Fibroblast of lung (primary cell): ENCODE results near the gene SPIB.

Experiments
- EZH2 ChIP-seq: IDR thresholded peaks from 2 replicates; pipeline ENCODE4 v1.5.1; 2012; ENCODE audit warnings: low read length, control low read depth, mild to moderate bottlenecking; ENCODE audit errors: missing control alignments
- TF ChIP-seq, protein P1 (sequence below), 2 donors: IDR thresholded peaks in 1 of 2; conservative IDR thresholded peaks in 1 of 2; 1 replicate in 1 of 2; 2 replicates in 1 of 2; pipeline ENCODE4 v1.5.1; 2011 to 2012; ENCODE audit warnings: low read length in 2 of 2, control low read depth in 1 of 2, inconsistent platforms in 1 of 2, low read depth in 1 of 2, mild to moderate bottlenecking in 1 of 2

DNA sequence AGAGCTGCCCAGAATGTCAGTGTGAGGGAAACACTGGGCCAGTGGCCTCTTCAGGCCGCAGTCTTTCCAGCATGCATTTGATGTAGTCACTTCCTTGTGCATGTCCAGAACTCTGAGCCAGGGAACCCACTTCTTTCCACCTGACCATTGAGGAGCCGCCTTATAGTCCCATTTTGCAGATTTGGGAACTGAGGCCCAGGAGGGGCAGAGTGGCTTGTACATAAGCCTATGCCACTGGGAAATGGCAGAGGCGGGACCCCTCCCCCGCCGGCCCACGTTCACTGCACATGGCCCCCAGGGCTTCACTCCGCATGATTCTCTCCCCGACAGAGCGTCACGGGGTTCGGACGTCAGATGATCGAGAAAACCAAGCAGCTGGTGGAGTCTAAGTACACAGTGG lies 5.6 kb upstream of the SPIB start:
- TF ChIP-seq, protein P1, sequence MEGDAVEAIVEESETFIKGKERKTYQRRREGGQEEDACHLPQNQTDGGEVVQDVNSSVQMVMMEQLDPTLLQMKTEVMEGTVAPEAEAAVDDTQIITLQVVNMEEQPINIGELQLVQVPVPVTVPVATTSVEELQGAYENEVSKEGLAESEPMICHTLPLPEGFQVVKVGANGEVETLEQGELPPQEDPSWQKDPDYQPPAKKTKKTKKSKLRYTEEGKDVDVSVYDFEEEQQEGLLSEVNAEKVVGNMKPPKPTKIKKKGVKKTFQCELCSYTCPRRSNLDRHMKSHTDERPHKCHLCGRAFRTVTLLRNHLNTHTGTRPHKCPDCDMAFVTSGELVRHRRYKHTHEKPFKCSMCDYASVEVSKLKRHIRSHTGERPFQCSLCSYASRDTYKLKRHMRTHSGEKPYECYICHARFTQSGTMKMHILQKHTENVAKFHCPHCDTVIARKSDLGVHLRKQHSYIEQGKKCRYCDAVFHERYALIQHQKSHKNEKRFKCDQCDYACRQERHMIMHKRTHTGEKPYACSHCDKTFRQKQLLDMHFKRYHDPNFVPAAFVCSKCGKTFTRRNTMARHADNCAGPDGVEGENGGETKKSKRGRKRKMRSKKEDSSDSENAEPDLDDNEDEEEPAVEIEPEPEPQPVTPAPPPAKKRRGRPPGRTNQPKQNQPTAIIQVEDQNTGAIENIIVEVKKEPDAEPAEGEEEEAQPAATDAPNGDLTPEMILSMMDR (conservative IDR thresholded peaks at IDR 0.05 in 1 of 2, IDR thresholded peaks at IDR 0.05 in 1 of 2; ENCODE audit: low read depth in 1 of 2, low read length in 2 of 2): no peak
- TF ChIP-seq EZH2: no peak
